Spleen (tissue), 7 donors: ENCODE data around the gene WDR54.

Experiments used
- CTCF ChIP-seq, 11 experiments: fragments of 200-600 bp in 7 of 11; fragments of 450-650 bp in 4 of 11; sonication (generic) in 4 of 11; IDR thresholded peaks in 8 of 11; conservative IDR thresholded peaks in 3 of 11; 1 replicate in 7 of 11; 2 replicates in 4 of 11; pipeline versions ENCODE4 v1.4.0 to v1.8.0; 2016 to 2021; ENCODE audit warnings: antibody characterized with exemption in 11 of 11, inconsistent platforms in 4 of 11, mild to moderate bottlenecking in 1 of 11
- POLR2A ChIP-seq, 3 donors: fragments of 450-650 bp; IDR thresholded peaks; one replicate each; pipeline ENCODE4 v1.5.1; 2017; ENCODE audit warnings: antibody characterized with exemption in 3 of 3, mild to moderate bottlenecking in 1 of 3
- POLR2AphosphoS5 ChIP-seq, 3 donors: sonication (generic); formaldehyde crosslinking; IDR thresholded peaks; one replicate each; pipeline ENCODE4 v1.5.1; 2017; ENCODE audit warnings: antibody characterized with exemption in 3 of 3
- donor health status: DM: no; HTN: no; CAD: no; lungs with moderate emphysema.
- donor health status: DM: no; HTN: no; CAD: no.
- donor health status: DM: no; HTN: no; CAD: no.

DNA sequence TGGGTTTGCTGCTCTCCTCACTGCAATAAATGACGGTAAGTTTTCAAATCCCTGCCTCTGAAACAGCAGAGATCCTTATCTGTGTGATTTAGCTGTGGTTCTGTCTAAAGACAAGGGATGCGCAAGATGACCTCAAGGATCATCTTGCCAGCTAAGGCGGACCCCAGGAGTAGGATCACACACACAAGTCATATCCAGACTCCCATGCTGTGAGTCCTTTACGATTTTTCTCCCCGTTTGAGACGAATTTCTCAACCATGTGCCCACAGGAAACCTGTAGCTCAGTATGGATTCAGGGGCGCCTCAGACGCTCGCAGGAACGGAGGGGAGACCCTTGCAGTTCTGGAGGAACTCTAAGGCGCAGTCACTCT, 30.3 kb upstream of the WDR54 start:
- TF ChIP-seq CTCF (IDR thresholded peaks at IDR 0.05 in 8 of 11, conservative IDR thresholded peaks at IDR 0.05 in 3 of 11), result no peak
- no peak for TF ChIP-seq POLR2AphosphoS5 (IDR thresholded peaks at IDR 0.05)
- no peak for TF ChIP-seq POLR2A (IDR thresholded peaks at IDR 0.05)
